ES-I3 (cell line): Measurements from ENCODE around the gene FSIP2.

Source experiments
- H3K36me3 ChIP-seq: 2 replicates; pipeline ENCODE4 v1.6.1; 2013; ENCODE audit warnings: mild to moderate bottlenecking, low read length, control low read depth, moderate library complexity; ENCODE audit not compliant: insufficient read depth
- H3K4me1 ChIP-seq: 2 replicates; pipeline ENCODE4 v1.6.1; 2013; ENCODE audit warnings: mild to moderate bottlenecking, control low read depth, low read length; ENCODE audit not compliant: insufficient read depth
- H3K9ac ChIP-seq: 2 replicates; pipeline ENCODE4 v1.6.1; 2013; ENCODE audit warnings: low read depth, mild to moderate bottlenecking, low read length, moderate library complexity
- H3K9me3 ChIP-seq: 2 replicates; pipeline ENCODE4 v1.6.1; 2013; ENCODE audit warnings: mild to moderate bottlenecking, low read length, moderate library complexity; ENCODE audit not compliant: control insufficient read depth, insufficient read depth

The FSIP2 gene, protein sequence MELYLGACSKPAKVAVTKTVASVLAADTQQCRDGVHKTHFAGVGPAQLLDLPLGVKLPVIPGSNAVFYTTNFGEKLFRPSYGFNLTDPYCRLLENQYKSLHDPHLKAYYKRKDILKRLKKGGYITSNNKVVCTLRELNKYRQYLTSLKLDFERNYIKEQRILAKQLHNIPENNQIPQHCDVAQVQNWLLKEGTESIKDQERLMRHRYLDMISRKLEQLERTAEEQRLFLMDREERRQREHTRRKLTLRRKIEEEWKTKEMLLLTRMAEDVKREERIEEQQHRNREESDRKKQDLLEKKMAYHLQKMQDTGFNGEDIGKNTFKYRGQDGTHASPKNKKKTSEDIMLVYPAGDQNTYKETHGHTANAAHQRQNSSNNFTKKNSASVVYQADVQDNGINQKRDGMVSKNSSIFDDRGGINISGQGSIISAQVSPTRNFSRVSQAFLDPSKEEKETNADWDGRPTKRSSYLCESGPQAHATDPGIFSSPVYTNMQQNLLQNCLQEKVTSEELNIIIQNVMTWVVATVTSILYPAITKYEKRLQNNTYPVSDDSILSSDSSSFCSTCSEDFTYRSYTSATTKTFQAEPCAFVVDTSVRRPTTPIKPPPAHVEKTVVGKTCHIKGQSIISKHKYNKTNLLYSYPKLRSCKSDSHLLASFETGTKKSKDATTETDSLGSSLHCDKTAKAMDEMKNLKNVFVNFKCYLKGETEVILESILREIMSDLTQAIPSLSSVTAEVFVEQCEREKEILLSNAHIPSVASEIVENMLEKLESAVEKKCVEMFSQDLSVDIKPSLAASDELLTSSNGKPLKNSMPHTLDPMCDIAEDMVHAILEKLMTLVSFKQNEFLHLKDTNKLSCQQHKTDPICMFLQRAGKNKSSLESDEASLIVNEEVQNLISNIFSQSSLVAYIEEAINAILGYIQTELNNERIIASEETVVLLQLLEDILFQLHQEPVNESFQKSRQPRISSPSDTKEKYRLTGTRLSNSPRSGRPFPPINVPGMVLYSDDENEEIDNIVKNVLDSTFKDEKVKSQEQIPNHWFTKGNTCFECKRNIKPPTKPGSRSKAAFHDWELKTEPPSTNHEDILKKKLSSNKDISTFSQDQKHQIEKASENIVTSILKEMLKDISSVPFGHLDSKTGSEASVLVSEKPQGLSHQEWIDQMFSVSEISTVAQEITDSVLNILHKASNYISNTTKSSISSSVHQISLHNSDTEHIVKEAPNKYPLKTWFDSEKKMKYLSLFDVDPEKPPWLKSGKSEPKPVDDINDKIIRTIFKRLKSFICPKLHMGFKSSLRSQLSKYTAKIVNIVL (N-terminal part only)

GRCh38 chr2:185738679-185739472, at the start of gene FSIP2:
TSS of gene FSIP2 (plus strand) at chr2:185738804. CDS start at chr2:185738895, 91 bp downstream.
- Histone ChIP-seq H3K9ac (peak within 1 kb of the TSS; percentile 67; the same call in 1 of the 2 replicates), H3K9me3 (no peaks in the 10 kb centered on the region), H3K4me1 (no peaks in the 10 kb centered on the region), H3K36me3 (no peaks in the 10 kb centered on the region)

GRCh38 chr2:185689906-185690539, 48.6 kb upstream of the FSIP2 start:
- no peak overlapping the region for H3K9ac ChIP-seq
- no peaks in the 10 kb centered on the region for H3K9me3 ChIP-seq
- H3K4me1 ChIP-seq = no peaks in the 10 kb centered on the region
- no peaks in the 10 kb centered on the region for H3K36me3 ChIP-seq

DNA sequence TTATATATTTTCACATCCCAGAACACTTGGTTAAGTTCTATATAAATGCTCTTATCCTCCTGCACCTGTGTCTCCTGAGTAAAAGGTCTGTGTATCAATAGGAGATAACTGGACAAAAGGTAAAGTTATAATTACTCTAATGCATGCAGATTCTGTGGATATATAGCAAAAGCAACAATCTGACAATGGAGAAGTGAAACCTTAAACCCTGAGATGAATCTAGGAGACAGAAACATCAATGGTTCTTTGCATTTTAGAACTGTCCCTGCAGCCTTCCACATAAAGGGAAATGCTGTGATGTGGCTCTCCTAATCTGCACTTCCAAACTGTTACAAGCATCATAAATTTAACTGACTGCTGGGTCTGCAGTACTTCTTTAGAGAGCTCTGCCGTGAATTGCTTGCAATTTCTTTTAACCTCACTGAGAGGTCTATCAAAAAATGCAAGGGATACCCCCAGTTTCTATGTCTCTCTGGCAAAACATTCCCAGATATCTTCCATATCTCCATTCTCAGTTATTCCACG, 42.8 kb upstream of the FSIP2 start:
- Histone ChIP-seq H3K9ac (no peak overlapping the region), H3K4me1 (no peaks in the 10 kb centered on the region)

GRCh38 chr2:185700883-185701282, 37.7 kb upstream of the FSIP2 start:
- H3K36me3 ChIP-seq = no peaks in the 10 kb centered on the region
- no peaks in the 10 kb centered on the region for H3K4me1 ChIP-seq
- H3K9ac ChIP-seq = no peak overlapping the region
- H3K9me3 ChIP-seq = no peaks in the 10 kb centered on the region

More for the DNA sequence above, 42.8 kb upstream of the FSIP2 start:
- H3K36me3 ChIP-seq = no peaks in the 10 kb centered on the region
- no peaks in the 10 kb centered on the region for H3K9me3 ChIP-seq

GRCh38 chr2:185734658-185735057, 3.9 kb upstream of the FSIP2 start:
- Histone ChIP-seq H3K9ac (no peak overlapping the region), H3K36me3 (no peaks in the 10 kb centered on the region), H3K9me3 (0 out of 2 replicates have a peak, but pooled peaks cover 3% of the 10 kb centered on the region), H3K4me1 (no peaks in the 10 kb centered on the region)

GRCh38 chr2:185736210-185736609, 2.4 kb upstream of the FSIP2 start:
- no peaks in the 10 kb centered on the region for H3K4me1 ChIP-seq
- H3K9me3 ChIP-seq = no peaks in the 10 kb centered on the region
- H3K9ac ChIP-seq = no peak overlapping the region
- no peaks in the 10 kb centered on the region for H3K36me3 ChIP-seq

DNA sequence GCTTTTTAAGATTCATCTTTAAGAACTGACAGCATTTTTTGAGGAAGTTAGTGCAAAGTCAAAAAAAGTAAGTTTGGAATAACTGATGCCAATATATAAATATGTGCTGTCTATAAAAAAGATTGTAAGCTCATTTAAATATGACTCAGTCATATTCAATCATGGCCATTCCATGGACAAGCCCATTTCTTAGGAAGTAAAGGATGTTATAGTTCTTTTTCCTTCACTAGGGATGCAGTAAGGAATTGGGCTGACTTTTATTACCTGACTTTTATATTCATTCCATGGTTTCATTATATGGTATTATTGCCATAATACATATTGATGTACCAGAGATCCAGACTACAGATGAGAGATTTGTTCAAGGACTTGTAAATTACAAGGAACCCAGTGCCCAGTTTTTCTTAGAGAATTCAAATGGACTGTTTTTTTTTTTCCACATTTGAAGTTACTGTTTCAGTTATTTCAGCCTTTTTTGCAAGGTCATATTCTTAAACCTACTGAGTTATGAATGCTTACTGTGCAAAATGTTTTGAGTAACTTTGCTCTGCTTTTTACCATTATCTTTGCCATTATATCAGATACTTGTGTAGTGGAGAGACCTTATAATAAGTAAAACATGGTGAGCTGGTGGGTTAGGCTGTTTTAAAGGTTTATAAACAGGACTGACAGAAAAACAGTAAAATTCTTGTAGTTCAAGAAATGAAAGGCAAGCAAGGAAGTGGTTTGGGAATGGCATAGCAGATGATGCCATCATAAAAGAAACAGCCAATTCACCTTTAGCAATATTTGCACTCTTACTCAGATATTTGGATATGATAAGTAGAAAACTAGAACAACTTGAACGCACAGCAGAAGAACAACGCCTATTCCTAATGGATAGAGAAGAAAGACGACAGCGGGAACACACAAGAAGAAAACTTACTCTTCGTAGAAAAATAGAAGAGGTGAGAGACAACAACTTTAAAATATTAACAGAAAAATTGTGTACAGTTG, 7.6 kb downstream of the FSIP2 start:
- Histone ChIP-seq H3K4me1 (no peaks in the 10 kb centered on the region), H3K9me3 (no peaks in the 10 kb centered on the region), H3K36me3 (no peaks in the 10 kb centered on the region), H3K9ac (no peak overlapping the region)

GRCh38 chr2:185757356-185757755, 18.8 kb downstream of the FSIP2 start:
- H3K36me3 ChIP-seq = no peaks in the 10 kb centered on the region
- no peaks in the 10 kb centered on the region for H3K9me3 ChIP-seq
- H3K9ac ChIP-seq = no peak overlapping the region
- H3K4me1 ChIP-seq = no peaks in the 10 kb centered on the region

DNA sequence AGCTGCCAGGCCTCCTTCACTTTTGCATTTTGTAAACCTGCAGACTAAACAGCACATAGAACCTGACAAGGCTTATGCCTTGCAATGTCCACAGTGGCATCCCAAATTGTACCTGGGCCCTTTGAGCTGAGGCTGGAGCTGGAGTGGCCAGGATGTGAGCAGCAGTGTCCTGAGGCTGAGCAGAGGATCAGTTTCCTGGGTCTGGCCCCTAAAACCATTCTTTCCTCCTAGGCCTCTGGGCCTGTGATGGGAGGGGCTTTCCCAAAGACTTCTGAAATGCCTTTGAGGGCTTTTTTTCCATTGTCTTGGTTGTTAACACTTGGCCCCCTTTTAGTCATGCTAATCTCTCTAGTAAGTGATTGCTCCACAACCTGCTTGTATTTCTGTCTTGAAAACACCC, 32.8 kb downstream of the FSIP2 start:
- no peaks in the 10 kb centered on the region for H3K4me1 ChIP-seq
- H3K9me3 ChIP-seq = peaks cover 29% of the 10 kb centered on the region
- no peak overlapping the region for H3K9ac ChIP-seq

GRCh38 chr2:185780890-185781289, 42.3 kb downstream of the FSIP2 start:
- H3K36me3 ChIP-seq = no peaks in the 10 kb centered on the region
- H3K4me1 ChIP-seq = no peaks in the 10 kb centered on the region
- no peaks in the 10 kb centered on the region for H3K9me3 ChIP-seq
- H3K9ac ChIP-seq = no peak overlapping the region

More for the DNA sequence above, 32.8 kb downstream of the FSIP2 start:
- no peaks in the 10 kb centered on the region; the same call in 1 of the 2 replicates for H3K36me3 ChIP-seq

GRCh38 chr2:185782223-185782769, 43.7 kb downstream of the FSIP2 start:
- Histone ChIP-seq H3K4me1 (no peaks in the 10 kb centered on the region), H3K9me3 (no peaks in the 10 kb centered on the region), H3K9ac (no peak overlapping the region), H3K36me3 (no peaks in the 10 kb centered on the region)

DNA sequence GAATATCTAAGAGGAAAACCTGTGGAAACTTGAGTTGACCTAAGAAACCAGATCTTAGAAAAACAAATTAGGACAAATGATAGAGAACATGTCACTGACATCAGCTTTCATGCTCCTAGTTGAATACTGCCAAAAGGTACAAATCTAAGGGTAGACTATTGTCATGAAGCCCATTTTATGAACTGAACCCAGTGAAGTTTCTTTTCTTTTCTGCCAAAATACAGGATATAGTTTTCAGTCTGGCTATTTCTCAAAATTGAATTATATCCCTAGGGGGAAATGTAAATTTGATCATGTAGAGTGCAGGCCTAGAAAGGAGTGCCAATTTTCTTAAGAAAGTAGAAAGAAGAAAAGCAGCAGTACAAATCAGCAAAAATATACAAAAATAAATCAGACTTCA, 46.6 kb downstream of the FSIP2 start:
- no peaks in the 10 kb centered on the region for H3K36me3 ChIP-seq
- no peaks in the 10 kb centered on the region for H3K4me1 ChIP-seq
- no peaks in the 10 kb centered on the region for H3K9me3 ChIP-seq
- no peak overlapping the region for H3K9ac ChIP-seq
